DMS53 treated with DMSO at 0.1 percent for 48 hours (cell line): Measurements from ENCODE around the gene PRKD1.
"Not testable (repeated sequence)": the region's sequence is repeated elsewhere in the genome, so short reads cannot be mapped to it uniquely, and the experiment has no call there.

Experiments used
- DNase-seq: peaks from one replicate; lab custom pipeline; 2025; ENCODE audit not compliant: unreplicated experiment; lab: John Stamatoyannopoulos, UW

PRKD1 gene

DNA sequence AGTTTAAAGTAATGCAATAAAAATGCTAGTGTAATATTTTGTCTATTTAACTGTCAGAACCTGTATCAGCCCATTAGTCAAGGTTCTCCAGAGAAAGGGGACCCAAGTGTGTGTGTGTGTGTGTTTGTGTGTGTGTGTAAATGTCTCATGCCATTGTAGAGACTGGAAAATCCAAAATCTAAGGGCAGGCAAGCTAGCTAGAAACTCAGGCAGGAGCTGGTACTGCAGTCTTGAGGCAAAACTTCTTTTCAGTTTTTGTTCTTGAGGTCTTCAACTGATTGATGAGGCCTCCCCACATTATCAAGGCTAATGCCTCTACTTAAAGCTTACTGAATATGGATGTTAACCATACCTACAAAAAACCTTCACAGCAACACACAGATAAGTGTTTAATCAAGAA is 126.7 kb downstream of the PRKD1 start:
- no peak for DNase-seq

GRCh38 chr14:29799464-29800095 is 128.1 kb downstream of the PRKD1 start:
- DNase-seq: no peak

DNA sequence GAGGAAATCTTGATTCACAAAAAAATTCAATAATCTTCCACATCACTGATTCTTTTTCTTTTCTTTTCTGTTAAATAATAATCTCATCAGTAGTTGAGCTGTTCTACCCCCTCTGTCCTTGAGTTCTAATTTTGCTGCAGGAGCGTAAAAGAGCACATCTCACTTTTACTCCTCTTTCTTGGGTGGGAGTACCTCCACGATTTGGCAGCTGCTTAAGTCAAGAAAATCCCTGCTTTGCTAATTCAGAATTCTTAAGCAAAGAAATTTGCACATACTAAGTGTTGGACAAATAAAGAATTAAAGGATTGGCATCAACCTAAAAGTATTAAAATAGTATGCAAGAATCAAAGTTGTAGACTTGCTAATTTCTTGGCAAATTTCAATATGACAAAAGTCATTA is 128.8 kb downstream of the PRKD1 start:
- DNase-seq: no peak

GRCh38 chr14:29798108-29798663 is 129.5 kb downstream of the PRKD1 start:
- no peak for DNase-seq

DNA sequence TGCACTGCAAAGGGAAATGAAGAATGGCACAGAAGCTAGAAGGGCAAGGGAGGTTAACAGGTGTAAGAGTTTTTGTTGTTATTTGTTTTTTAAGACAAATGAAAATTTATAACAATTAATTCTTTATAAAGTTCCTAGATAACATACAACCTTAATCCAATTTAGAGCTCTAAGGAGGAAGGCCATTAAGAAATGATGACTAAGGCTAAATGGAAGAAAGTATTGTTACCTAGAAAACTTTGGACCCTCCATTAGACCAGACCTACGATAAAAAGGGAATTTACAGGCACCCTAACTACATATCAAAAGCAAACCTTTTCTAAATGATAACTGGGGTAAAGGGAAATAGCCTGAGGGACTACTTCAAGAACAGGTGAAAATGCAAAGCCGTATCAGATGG is 130.8 kb downstream of the PRKD1 start:
- DNase-seq: no peak

DNA sequence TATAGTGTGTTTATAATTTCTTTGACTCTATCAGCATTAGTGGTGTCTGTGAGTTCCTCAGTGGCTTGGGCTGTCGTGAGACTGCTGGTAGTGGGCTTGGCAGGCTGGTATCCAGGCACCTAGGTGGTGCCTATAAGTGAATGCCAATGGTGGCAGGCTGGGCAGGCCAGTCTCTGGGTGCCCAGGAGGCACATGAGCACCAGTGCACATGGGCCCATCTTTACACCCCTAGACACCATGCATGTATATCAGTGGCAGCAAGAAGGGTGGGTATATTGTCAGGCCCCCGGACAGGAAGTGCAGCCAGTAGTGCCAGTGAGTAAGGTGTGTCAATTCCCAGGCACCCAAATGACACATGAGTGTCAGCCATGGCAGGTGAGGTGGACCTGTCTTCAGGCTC is 138.2 kb downstream of the PRKD1 start:
- no peak for DNase-seq

DNA sequence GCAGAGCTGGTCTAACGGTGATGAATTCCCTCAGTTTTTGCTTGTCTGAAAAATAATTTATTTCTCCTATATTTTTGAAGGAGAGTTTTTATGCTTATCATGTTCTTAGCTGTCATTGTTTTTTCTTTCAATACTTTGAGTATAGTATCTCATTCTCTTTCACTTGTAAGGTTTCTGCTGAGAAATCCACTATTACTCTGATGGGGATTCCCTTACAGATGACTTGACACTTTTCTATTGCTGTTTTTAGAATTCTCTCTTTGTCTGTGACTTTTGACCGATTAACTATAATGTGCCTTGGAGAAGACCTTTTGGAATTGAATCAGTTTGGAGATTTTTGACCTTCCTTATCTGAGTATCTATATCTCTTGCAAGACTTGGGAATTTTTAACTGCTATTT is 139.6 kb downstream of the PRKD1 start:
- DNase-seq: no peak

DNA sequence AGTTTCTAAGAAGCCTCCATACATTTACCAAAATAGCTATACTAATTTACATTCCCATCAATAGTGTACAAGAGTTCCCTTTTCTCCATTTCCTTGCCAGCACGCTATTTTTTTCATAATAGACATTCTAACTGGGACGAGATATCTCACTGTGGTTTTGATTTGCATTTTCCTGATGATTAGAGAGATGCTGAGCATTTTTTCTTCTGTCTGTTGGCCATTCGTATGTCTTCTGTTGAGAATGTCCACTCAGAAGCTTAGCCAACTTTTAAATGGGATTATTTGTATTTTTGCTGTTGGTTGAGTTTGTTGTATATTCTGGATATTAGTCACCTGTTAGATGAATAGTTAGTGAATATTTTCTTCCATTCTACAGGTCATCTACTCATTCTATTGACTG is 144.1 kb downstream of the PRKD1 start:
- no peak for DNase-seq

DNA sequence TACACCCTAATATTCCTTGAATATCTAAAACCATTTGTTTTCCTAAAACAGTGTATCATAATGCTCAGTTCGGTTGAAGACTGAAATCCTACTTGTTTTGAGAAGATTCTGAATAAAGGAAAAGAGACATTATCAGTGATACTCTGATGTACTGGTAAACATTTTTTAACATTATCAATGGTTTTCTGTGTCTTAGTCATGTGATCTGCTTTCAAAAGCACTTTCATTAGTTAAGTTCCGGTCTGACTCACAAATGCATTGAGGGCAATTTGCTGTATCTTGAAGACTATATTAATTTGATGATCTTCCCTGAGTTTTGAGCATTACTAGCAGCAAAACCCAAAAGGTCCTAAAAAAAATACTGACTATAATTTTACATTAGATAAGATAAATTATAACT is 145.6 kb downstream of the PRKD1 start:
- no peak for DNase-seq

GRCh38 chr14:29777142-29777541 is 150.5 kb downstream of the PRKD1 start:
- not testable (repeated sequence) for DNase-seq

DNA sequence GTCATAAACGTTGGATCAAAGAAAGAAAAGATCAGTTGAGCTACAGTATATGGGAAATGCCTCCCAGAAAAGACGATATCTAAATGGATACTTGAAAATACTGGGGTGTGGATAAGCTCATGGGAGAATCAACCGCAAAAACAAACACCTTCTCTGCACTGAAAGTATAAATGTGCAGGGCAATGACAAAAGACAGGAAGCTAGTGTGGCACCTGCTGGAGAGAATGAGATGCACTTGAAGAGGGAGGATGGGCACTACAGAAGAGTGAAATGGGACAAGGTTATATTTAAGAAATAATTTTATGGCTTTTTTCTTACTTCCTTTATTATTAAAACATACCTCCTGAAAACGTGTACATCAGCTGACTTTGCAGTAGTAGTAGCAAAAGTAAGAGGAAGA is 153.7 kb downstream of the PRKD1 start:
- DNase-seq: peak; percentile 33

GRCh38 chr14:29763342-29763858 is 164.2 kb downstream of the PRKD1 start:
- DNase-seq: no peak

GRCh38 chr14:29759521-29760340 is 167.9 kb downstream of the PRKD1 start:
- DNase-seq: no peak

- no peak for DNase-seq
Observed at GRCh38 chr14:29757711-29758233, 169.9 kb downstream of the PRKD1 start.

DNA sequence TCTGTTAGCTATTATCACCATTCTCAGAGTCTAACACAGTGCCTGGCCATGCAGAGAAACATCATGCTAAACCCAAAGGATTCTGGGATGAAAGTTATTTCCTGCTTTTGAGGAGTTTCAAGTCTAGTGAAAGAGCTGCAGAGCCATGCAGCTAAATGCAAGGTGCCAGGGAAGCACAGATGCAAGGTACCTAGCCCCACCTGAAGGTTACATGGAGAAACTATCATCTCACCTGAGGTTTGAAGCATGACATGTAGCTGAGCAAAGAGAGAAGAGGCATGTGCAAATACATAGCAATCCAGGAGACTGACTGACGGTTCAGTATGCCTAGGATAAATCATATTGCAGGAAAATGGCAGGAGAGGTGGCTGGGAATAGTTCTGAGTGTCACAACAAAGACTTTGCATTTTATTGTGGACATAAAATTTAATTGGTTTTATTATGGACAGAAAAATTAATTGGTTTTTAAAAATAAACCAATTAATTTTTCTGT is 170.4 kb downstream of the PRKD1 start:
- peak; percentile 3 for DNase-seq

DNA sequence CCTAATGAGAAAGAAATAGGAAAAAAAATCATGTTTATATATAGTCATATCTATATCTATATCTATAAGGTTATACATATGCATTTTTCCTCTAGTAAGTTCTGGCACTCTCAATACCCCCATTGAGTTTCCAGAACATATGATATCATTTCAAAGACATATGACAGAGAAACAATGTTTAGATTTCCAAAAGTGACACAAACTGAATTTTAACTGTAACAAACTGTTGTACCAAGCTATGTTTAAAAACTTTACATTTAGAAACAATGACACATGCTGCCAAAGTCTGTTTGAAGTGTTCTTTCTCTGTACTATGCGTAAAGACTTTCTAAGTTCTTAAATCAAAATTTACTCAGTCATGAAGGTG is 171.6 kb downstream of the PRKD1 start:
- DNase-seq: no peak

- peak; percentile 9 for DNase-seq
Observed at GRCh38 chr14:29755311-29756018, 172.2 kb downstream of the PRKD1 start.

DNA sequence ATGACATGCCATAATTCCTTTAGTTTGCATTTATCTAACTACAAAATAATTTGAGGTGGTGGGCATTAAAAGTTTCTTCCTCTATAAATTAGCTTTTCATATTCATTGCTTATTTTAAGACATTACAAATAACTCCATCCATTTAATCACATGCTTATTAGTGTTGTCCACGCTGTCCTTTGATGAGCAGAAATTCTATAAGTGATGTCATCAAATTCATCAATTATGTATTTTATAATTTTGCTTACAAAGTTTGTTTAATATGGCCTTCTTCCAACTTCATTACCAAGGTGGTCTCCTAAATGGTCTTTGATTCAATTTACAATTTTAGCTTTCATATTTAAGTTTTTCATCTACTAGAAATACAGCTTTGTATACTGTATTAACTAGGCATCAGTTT is 173.5 kb downstream of the PRKD1 start:
- no peak for DNase-seq

- no peak for DNase-seq
Observed at GRCh38 chr14:29752221-29752923, 175.3 kb downstream of the PRKD1 start.

GRCh38 chr14:29749829-29750228 is 177.8 kb downstream of the PRKD1 start:
- DNase-seq: no peak

DNA sequence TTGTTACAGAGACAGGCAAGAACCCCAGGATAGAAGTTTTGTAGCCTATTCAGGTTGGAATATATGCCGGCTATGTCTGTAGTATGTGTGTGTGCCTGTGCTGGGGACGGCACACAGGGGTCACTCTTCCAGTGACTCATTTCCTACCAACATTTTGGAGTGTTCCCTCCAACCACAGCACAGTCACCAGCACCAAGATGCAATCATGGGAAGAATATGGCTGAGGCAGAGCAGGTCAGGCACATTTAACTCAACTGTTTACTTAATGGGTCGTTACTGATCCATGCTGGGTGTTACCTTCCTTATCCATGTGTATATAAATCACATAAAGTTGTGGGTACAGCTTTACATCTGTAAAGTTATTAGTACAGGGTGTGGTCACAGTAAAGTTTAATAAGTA is 178.3 kb downstream of the PRKD1 start:
- DNase-seq: no peak
